ENCODE measurements around the gene U2SURP. TPM values are rescaled to one million over a fixed set of nuclear protein-coding genes. Genes with fewer than 3 reads are reported as not detected.

U2SURP gene
- 100 to 1,000 TPM; 101 to 103 TPM for total RNA-seq

DNA sequence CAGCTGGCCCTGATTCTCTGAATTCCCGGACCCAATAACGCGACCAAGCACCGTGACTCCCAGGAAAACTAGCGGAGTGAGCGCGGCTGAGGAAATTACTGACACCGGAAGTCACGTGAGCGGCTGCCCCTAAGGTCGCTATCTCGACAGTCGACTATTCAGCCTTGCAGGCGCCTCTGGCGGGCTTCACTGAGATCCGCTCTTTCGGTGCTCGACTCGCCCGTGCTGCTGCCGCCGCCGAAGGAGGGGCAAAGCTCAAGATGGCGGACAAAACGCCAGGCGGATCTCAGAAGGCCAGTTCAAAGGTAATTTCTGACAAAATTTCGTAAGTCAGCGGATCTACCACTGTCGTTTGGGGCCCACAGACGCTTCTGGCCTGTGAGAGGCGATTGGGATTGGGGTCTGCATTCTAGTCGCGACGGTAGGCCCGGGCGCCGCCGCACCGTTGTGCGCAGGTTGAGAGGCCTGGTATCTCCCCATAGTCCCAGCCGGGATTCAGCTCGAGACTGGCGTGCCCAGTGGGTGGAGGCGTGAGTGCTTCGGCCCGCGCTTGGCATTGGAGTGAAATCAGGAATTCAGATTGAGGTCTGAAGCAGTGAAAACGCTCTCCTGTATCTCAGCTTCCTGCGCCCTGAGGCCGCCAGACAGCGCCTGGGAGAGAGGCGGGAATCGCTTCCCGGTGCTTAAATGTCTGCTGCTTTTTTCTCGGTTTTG, at the start of gene U2SURP:
TSS of gene U2SURP (plus strand) at position 202 of the 714 bp plus-strand sequence. CDS start at position 261, 59 bp downstream.

DNA sequence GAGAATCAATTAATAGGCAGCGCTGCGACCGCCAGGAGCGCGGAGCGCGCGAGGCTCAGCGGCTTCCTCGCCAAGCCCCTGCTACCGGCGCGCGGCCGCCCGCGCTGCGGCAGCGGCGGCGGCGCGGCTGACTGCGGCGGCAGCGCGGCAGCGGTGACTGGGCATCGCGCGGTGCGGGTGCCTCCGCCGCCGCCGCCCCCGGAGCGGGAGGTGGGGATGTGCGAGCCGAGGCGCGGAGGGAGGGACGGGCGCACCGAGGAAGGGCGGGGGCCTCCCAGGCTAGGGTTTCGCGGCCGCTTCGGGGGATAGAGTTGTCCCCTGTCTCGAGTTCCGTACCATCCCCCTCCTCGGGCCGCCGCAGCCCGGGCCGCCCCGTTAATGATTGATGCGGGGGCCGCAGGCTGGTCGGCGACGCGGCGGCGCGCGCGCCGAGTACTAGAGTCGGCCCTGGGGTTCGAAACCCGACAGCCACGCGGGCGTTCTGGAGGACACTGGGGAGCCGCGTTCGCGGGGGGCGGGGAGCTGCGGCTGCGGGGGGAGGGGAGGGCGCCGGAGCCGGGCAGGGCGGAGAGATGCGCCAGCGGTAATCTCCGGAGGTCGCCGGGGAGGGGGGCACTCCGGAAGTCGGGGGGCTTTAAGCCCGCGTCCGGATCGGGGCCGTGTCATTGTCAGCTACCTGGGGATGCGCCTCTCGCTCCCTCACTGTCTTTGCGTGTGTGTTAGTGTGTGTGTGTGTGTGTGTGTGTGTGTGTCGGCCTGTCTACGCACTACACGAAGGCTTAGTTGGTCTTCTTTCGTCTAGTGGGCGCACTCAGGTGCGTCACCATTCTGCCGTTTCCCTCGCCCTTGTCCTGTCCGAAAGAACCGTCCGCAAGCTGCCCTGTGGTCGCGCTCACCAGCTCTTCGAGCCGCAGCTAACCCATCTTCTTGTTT, 37.6 kb upstream of the U2SURP start, which contains the start of gene PAQR9:
TSS of gene PAQR9 (minus strand) at position 159 of the 933 bp plus-strand sequence. CDS start 338 bp downstream, outside the sequence.

Other genes starting within 250 kb of the U2SURP start
- not detected for gene PCOLCE2, start 112.5 kb upstream of the U2SURP start, total RNA-seq
- not detected for gene PAQR9, start 37.9 kb upstream of the U2SURP start, total RNA-seq
- 1 to 10 TPM; 1.1 to 1.2 TPM for gene CHST2, start 118.2 kb downstream of the U2SURP start, total RNA-seq

Data from activated naive CD4-positive, alpha-beta T cell treated with anti-CD3 and anti-CD28 coated beads, Interleukin-2, amount 10 ng/mL, durations not matched to agents 5 hours and 36 hours (primary cell).